Activated naive CD4-positive, alpha-beta T cell treated with anti-CD3 and anti-CD28 coated beads, Interleukin-2, amount 50 U/mL, for 72 hours (primary cell): ENCODE measurements around the gene WWC2. TPM values are rescaled to one million over a fixed set of nuclear protein-coding genes. Genes with fewer than 3 reads are reported as not detected.

Experiments
- ATAC-seq, 2 donors: fragments of 150-1000 bp; cut with Tn5 transposase; 2 replicates each; pipeline ENCODE4 v1.10.0; 2021; ENCODE audit warnings: mild to moderate bottlenecking in 2 of 2, moderate library complexity in 2 of 2
- DNase-seq, 2 donors: peaks; one replicate each; pipeline ENCODE4 v3.0.0; 2021 to 2022; ENCODE audit warnings: low spot score in 2 of 2
- H3K27ac Mint-ChIP-seq, 2 donors: one replicate each; pipeline ENCODE4 v1.8.0; 2022; ENCODE audit warnings: mild to moderate bottlenecking in 2 of 2, mixed read lengths in 2 of 2
- H3K36me3 Mint-ChIP-seq, 2 donors: one replicate each; pipeline ENCODE4 v1.8.0; 2022; ENCODE audit warnings: mixed read lengths in 2 of 2
- H3K9me3 Mint-ChIP-seq, 2 donors: one replicate each; pipeline ENCODE4 v1.8.0; 2022; ENCODE audit warnings: mixed read lengths in 2 of 2
- total RNA-seq, 2 donors: library from RNA; stranded (reverse); gene quantifications; one replicate each; pipeline ENCODE4 v1.2.3, GENCODE V29; 2022

WWC2 gene
- total RNA-seq, 2 donors from 2014 or later = 3.1 to 3.8 TPM

DNA sequence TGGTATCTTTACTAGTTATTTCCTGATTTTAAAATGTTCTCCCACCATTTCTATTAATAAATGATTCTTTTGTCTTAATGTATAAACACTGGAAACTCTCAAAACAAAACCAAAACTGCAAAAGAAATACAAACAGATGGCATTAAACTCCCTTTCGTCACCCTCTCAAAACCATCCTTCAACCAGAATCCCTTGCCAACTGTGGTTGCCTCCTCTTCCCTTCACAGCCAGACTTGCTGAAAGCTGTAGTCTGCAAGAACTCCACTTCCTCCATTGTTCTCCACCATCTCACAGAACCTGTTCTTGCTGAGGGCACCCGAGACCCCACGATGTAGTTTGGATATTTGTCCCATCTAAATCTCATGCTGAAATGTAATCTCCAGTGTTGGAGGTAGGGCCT lies 96.5 kb downstream of the WWC2 start:
- Mint-ChIP-seq H3K36me3 (no peaks in the 10 kb centered on the region), H3K9me3 (no peaks in the 10 kb centered on the region), H3K27ac (no peak overlapping the region)
- DNase-seq = no peak
- ATAC-seq = no peak

DNA sequence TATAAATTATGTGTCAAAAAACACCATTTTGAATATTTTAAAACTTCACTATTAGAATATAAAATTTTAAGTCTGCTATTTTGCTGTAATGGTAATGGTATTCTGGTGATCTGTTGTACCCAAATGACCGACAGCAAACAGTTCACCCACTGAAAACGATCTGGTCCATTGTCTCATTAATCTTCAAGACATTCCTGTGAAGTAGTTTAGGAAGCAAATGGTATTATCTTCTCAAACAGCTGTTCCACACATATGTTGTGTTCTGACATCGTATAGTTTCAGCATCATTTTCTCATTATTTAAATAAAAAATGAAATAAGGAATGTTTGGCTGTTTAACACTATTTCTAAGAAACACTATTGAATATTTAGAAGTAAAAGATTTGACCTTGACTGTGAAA lies 98.1 kb downstream of the WWC2 start:
- Mint-ChIP-seq H3K27ac (no peak overlapping the region), H3K36me3 (no peaks in the 10 kb centered on the region), H3K9me3 (no peaks in the 10 kb centered on the region)
- DNase-seq (no peak), ATAC-seq (no peak)

DNA sequence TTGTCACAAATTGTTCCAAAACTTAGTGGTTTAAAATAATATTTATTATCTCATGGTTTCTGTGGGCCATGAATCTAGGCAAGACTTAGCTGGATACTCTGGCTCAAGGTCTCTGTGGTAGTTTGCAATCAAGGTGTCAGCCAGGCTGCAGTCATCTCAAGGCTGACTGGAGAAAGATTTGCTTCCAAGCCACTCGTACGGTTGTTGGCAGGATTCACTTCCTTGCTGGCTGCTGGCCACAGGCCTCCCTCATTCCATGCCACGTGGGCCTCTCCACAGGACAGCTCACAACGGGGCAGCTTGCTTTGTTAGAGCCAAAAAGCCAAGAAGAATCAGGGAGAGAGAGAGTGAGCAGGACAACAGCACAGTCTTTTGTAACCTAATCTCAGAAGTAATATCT lies 101.4 kb downstream of the WWC2 start:
- no peak for ATAC-seq
- Mint-ChIP-seq H3K36me3 (no peaks in the 10 kb centered on the region), H3K27ac (no peak overlapping the region), H3K9me3 (no peaks in the 10 kb centered on the region)
- DNase-seq = no peak

DNA sequence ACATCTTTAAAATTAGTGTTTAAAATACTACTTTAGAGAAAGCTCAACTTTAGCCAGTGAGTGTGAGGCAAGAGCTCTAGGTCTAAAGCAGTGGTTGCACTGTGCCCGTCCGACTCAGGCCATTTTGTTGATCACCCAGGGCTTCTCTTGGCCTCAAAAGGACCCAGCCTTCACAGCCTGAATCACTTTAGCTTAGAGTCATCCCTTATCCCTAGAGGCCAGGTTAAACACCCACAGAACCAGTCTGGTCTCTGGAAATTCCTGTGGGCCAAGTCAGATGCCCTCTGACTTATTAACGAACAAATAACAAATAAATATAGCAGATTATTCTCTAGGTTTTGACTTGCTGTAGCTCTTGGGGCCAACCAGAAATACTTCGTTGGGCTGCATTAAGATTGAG lies 102.3 kb downstream of the WWC2 start:
- ATAC-seq (no peak), DNase-seq (no peak)
- Mint-ChIP-seq H3K36me3 (no peaks in the 10 kb centered on the region), H3K27ac (no peak overlapping the region), H3K9me3 (no peaks in the 10 kb centered on the region)

DNA sequence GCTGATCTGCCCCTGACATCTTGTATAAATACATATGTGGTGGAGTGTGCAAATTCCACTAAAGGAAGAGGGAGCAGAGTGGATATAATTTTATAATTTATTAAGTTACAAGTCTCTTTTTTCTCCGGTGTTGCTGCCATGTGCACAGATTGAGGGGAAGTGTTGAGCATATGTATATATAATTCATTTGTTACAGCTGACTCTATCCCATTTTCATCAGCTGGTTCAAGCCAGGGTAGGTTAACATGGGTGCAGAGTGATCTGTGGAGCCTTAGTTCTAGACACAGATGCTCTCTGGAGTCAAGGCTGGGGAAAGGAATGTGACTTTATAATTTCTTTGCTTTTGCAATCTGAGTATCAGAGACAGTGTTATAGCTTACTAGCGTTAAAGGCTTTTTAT lies 103.5 kb downstream of the WWC2 start:
- DNase-seq = no peak
- no peak overlapping the region for H3K27ac Mint-ChIP-seq
- H3K36me3 Mint-ChIP-seq = no peaks in the 10 kb centered on the region
- H3K9me3 Mint-ChIP-seq = no peaks in the 10 kb centered on the region
- no peak for ATAC-seq

DNA sequence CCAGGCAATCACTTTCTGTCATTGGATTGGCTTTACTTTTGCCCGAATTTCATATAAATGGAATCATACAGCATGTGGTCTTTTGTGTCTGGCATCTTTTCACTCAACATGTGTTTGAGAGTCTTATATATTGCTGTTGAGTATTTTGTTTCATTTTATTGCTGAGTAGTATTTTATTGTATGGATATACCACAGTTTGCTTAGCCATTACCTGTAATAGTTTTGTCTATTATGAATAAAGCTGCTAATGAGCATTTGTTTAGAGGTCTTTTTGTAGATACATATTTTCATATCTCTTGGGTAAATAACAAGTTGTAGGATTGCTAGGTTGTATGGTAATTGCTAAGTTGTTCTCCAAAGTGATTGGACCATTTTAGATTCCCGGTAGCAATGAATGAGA lies 105.7 kb downstream of the WWC2 start:
- H3K9me3 Mint-ChIP-seq = no peaks in the 10 kb centered on the region
- no peak overlapping the region for H3K27ac Mint-ChIP-seq
- no peaks in the 10 kb centered on the region for H3K36me3 Mint-ChIP-seq

DNA sequence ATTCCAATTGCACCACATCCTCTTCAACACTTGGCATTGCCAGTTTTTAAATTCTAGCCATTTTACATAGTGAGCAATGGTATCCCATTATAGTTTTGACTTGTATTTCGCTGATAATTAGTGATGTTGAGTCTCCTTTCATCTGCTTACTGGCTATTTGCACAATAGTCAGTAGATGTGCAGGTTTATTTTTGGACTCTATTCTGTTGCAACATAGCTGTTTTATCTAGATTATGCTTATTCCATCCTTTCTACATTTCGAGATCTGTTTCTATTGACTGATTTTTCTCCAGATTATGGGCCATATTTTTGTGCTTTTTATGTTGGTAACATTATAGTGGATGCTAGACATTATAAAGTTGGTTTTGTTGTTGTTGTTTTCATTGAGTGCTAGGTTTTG lies 106.1 kb downstream of the WWC2 start:
- no peaks in the 10 kb centered on the region for H3K9me3 Mint-ChIP-seq
- ATAC-seq (no peak), DNase-seq (no peak)
- H3K36me3 Mint-ChIP-seq = no peaks in the 10 kb centered on the region
- no peak overlapping the region for H3K27ac Mint-ChIP-seq

More for the DNA sequence above, 105.7 kb downstream of the WWC2 start:
- ATAC-seq (no peak), DNase-seq (no peak)

DNA sequence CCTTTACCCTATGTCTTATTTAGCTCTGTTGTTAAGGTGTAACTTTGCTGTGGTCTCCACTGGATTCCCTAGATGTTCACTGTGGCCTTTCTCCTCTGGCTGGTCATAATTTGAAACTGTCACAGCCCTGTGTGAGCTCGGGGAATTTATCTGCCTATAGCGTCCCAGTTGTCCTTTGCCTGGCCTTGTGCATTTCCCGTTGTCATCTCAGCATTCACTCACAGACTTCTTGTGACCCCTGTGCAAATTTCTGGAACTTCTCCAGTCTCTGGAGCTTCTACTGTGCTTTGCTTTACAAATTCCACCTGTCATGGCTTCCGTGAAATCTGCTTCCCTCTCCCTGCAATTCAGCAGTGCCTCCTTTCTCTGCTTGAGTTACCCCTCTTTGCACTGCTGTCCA lies 106.7 kb downstream of the WWC2 start:
- no peaks in the 10 kb centered on the region for H3K36me3 Mint-ChIP-seq
- DNase-seq (no peak), ATAC-seq (no peak)
- no peak overlapping the region for H3K27ac Mint-ChIP-seq
- no peaks in the 10 kb centered on the region for H3K9me3 Mint-ChIP-seq

DNA sequence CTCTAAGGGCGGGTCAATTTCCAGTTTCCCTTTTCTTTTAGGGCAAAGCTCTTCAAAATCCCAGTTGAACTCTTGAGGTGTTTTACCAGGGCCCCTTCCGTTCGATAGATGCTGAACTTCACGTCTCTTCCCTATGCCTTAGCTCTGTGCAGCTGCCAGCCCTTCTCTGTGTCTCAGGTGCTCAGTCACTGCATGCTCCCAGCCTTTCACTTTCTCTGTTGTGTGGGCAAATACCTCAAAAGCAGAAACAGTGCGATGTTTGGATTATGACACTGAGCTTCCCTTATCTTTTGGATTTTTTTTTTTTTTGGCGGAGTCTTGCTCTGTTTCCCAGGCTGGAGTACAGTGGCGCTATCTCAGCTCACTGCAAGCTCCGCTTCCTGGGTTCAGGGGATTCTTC lies 112.5 kb downstream of the WWC2 start:
- no peak for DNase-seq
- no peak overlapping the region for H3K27ac Mint-ChIP-seq
- no peaks in the 10 kb centered on the region for H3K9me3 Mint-ChIP-seq
- H3K36me3 Mint-ChIP-seq = no peaks in the 10 kb centered on the region
- no peak for ATAC-seq

DNA sequence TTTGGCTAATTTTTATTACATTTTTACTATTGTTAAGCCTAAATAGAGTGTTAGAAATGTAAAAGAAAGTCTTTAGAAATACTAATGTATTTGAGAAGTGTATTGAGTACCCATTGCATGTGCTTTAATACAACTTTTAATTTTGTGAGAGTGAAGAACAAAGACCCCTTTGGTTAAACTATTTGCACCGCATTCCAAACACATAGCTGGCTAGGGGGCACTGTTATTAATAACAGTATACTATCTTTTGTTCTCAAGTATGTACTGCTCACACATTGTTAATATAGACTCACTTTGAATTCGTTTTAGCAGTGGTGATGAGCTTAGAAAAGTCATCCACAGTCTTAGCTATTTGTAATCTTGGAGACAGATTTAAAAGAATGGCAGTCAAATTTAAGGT lies 114.9 kb downstream of the WWC2 start:
- H3K9me3 Mint-ChIP-seq = no peaks in the 10 kb centered on the region
- no peak overlapping the region for H3K27ac Mint-ChIP-seq
- ATAC-seq (no peak), DNase-seq (no peak)
- no peaks in the 10 kb centered on the region for H3K36me3 Mint-ChIP-seq

DNA sequence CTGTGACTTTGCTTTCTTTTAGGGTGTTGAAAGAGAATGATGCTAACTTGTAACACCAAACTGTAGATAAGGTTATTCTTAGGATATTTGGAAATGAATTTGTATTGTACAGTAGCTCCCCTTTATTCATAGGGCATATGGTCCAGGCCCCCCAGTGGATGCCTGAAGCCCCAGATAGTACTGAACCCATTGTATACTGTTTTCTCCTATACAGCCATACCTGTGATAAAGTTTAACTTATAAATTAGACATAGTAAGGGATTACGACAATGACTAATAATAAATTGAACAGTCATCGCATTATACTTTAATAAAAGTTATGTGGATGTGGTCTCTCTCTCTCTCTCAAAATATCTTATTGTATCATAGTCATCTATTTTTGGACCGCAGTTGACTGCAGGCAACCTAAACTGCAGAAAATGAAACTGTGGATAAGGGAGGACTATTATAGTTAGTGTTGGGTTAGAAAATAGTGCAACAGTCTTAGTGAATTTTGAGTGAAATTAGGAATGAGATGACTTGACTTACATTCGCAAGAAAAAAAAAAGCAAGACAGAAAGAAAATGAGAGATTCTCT lies 115.9 kb downstream of the WWC2 start:
- ATAC-seq = no peak
- DNase-seq = no peak
- Mint-ChIP-seq H3K36me3 (no peaks in the 10 kb centered on the region), H3K9me3 (no peaks in the 10 kb centered on the region), H3K27ac (no peak overlapping the region)

DNA sequence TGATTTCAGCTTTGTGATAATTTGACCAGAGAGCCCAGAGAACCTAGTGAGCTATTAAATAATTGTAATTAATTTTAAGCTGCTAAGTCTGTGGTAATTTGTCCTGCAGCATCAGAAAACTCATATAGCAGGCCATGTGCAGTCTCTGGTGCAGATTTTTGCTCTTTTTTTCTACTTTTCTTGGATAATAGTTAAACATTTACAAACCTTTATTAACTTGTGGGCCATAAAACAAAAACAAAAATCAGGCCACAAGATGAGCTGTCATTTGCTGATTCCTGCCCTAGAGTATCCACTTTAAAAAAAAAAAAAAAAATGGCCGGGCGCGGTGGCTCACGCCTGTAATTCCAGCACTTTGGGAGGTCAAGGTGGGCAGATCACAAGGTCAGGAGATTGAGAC lies 121.2 kb downstream of the WWC2 start:
- Mint-ChIP-seq H3K36me3 (no peaks in the 10 kb centered on the region), H3K27ac (no peak overlapping the region), H3K9me3 (no peaks in the 10 kb centered on the region)
- DNase-seq (no peak), ATAC-seq (no peak)

DNA sequence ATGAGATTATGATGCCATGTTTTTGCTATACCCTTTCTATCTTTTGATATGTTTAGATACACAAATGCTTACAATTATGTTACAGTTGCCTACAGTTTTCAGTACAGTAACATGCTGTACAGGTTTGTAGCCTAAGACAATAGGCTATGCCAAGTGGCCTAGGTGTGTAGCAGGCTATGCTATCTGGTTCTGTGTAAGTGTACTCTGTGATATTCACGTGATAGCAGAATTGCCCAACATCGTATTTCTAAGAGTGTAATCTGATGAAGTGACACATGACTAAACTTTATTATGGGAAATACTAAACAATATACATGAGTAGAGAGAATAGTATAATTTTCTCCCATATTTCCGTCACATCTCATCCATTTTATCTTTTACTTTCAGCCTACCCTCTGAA lies 124.0 kb downstream of the WWC2 start:
- ATAC-seq (no peak), DNase-seq (no peak)
- H3K27ac Mint-ChIP-seq = no peak overlapping the region
- H3K36me3 Mint-ChIP-seq = no peaks in the 10 kb centered on the region
- no peaks in the 10 kb centered on the region for H3K9me3 Mint-ChIP-seq

DNA sequence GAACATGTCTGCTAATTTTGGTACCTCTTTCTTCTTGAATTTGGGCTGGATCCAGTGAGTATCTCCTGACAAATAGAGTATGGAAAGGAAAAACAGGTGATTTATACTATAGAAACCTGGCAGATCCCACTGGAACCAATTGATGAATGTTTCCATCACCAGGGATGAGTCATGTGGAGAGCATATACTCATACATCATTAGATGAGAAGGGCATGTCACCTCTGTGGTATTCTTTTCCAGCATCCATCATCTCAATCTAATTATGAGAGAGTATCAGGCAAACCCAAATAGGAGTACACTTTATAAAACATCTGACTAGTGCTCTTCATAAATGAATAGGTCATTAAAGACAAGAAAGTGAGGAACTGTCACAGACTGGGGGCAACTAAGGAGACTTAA lies 130.3 kb downstream of the WWC2 start:
- ATAC-seq (peak; percentile 28 to 33), DNase-seq (no peak)
- no peaks in the 10 kb centered on the region for H3K9me3 Mint-ChIP-seq
- H3K27ac Mint-ChIP-seq = no peak overlapping the region
- no peaks in the 10 kb centered on the region for H3K36me3 Mint-ChIP-seq

DNA sequence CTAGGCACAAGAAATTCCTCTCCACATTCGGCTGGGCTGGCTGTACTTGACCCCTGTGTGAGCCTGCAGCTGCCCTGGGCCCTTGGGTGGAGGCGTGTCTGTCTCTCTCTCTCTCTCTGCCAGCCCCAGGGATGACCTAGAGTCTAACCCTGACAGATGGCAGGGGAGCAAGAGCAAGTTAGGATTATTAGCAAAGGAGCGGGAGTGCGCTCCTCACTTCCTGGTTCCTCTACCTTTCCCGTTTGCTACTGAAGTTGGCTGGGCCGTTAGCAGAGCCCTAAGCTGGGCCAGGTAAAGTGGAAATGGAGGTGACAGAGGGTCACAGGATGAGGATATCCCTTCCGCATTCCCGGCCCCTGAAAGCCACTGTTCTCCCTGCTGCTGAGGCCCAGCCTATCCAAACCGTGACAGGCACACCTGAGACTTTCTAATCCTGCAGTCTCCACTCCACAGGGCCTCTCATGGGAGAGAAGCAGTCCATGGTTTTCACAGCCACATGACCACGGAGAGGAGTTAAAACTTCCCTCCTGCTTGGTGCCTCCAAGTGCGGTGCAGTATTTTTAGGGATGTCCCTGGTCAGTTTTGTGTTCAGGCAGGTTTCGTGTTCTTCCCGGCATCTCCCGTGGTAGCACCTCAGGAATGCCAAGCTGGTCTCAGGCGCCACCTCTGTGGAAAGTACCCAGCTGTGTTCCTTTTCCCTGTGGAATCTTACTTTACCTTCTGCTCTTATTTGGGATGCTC lies 141.7 kb downstream of the WWC2 start:
- Mint-ChIP-seq H3K9me3 (no peaks in the 10 kb centered on the region), H3K36me3 (no peaks in the 10 kb centered on the region), H3K27ac (no peak overlapping the region)
- ATAC-seq = no peak
- DNase-seq = no peak

DNA sequence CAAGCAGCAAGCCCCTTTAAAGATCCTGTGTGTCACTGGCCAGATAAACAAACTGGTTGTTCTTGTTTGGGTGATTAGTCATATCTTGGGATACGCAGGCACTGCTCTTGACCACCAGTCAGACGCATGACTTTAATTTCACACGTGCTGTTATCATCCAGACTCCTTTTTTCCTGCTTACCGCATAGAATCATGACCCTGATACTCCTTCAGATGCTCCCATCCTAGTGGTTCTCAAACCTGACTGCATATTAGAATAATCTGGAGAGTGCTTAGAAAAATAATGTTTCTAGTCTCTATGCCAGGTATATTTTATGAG lies 142.2 kb downstream of the WWC2 start:
- DNase-seq = no peak
- Mint-ChIP-seq H3K27ac (no peak overlapping the region), H3K9me3 (no peaks in the 10 kb centered on the region), H3K36me3 (no peaks in the 10 kb centered on the region)
- no peak for ATAC-seq

DNA sequence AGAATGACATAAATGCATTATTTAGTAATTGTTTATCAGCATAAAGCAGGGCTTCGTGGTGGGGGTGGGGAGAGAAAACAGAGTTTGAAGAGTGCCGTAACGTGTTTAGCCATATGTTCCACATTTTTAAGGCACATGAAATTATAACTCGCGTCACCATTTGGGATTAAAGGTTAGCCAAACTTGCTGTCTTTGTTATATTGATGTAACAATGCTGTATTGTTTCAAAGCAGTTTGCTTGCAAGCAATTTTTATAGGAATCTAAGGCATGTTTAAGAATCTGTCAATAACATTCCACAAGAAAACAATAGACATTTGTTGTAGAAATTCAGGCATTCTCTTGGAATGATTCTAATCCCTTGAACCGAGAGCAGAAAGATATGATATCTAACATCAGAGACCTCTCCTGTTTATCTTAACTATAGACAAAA lies 142.7 kb downstream of the WWC2 start:
- Mint-ChIP-seq H3K9me3 (no peaks in the 10 kb centered on the region), H3K36me3 (no peaks in the 10 kb centered on the region), H3K27ac (no peak overlapping the region)
- DNase-seq = no peak
- ATAC-seq = no peak

DNA sequence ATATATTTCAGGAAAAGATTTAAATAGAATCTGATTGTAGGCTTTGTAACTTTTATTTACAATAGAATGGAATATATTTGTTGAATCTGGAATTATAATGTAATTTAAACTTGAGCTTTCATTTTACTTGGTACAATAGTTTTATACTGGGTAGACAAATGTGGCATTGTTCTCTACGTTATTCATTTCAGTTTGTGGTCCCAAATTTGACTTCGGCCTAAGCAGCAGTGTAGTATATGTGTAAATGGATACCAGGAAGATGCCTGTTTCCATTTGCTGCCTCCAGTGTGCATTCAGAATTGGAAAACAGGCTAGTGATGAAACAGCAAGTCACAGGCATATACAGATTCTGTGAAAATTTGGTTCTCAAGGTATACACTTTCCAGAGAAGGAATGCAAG lies 143.2 kb downstream of the WWC2 start:
- no peaks in the 10 kb centered on the region for H3K9me3 Mint-ChIP-seq
- no peaks in the 10 kb centered on the region for H3K36me3 Mint-ChIP-seq
- ATAC-seq (no peak), DNase-seq (no peak)
- no peak overlapping the region for H3K27ac Mint-ChIP-seq
